Fibroblast of skin of back (primary cell): ENCODE measurements around the gene SNRNP40.
A peak's percentile ranks its signal among the peaks of the same experiment; 100 is the strongest.
"Not testable (repeated sequence)": the region's sequence is repeated elsewhere in the genome, so short reads cannot be mapped to it uniquely, and the experiment has no call there.

Experiments
- DNase-seq: peaks from one replicate; pipeline ENCODE4 v3.0.0-alpha.2; 2013

SNRNP40 gene

GRCh38 chr1:31282426-31282825, 14.2 kb downstream of the SNRNP40 start:
- not testable (repeated sequence) for DNase-seq

GRCh38 chr1:31273619-31274018, 23.0 kb downstream of the SNRNP40 start:
- DNase-seq, result no peak

- no peak for DNase-seq
These were observed 24.2 kb downstream of the SNRNP40 start for GRCh38 chr1:31272369-31272768.

DNA sequence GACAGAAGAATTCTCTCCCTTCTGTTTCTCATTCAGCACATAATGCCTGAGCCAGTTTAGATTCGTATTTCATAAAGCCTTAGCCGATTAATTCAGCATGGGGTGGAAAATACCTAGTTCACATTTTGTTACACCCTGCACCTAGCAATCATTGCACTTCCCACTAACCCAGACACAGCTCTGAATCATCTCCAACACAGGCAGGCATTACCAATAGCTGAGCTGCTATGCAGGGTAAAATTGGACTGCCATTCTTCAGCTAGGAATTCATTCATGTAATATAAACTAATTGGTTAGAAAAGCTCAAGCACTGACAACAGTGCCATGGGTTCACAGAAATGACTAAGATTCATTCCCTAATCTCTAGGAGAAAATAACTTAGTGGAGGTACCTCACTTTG, 30.0 kb downstream of the SNRNP40 start:
- DNase-seq, result no peak

DNA sequence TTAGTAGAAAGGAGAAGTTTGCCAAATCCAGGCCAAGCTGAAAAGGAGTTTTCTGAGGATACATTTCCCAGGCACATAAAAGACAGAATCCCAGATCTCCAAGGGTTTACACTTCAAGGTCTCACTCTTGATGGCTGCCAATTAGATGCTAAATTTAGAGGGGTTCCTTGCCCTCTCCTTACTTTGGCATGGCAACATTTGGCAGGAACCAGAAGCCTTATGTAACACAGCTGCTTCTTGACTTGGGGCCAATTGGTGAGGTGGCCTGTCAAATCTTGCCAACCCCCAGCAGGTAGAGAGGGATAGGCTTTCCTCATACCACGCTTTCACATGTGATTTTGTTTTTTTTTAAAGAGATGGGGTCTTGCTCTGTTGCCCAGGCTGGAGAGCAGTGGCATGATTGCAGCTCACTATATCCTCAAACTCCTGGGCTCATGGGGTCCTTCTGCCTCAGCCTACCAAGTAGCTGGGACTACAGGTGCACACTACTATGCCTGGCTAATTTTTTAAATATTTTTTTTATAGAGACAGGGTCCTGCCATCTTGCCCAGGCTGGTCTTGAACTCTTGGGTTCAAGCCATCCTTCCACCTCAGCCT, 31.7 kb downstream of the SNRNP40 start:
- no peak for DNase-seq

GRCh38 chr1:31263408-31263807, 33.2 kb downstream of the SNRNP40 start:
- no peak for DNase-seq

- not testable (repeated sequence) for DNase-seq
These were observed 34.2 kb downstream of the SNRNP40 start for GRCh38 chr1:31262393-31262792.

DNA sequence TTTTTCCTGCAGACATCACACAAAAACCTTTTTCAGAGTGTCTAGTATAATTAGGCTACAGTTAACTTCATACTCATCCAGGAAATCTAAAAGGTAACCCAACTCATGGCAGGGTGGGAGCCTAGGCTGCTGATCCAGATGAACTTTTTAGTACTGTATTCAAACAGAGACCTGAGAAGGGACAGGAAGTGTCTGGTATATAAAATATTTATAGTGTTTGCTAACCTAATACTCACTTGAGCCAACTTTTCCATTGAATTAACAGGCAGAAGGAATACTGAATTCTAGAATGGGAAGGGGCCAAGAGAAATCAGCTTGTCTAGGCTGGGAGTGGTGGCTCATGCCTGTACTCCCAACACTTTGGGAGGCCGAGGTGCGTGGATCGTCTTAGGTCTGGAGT, 34.7 kb downstream of the SNRNP40 start:
- DNase-seq, result no peak

- DNase-seq, result no peak
These were observed 36.8 kb downstream of the SNRNP40 start for GRCh38 chr1:31259746-31260145.

DNA sequence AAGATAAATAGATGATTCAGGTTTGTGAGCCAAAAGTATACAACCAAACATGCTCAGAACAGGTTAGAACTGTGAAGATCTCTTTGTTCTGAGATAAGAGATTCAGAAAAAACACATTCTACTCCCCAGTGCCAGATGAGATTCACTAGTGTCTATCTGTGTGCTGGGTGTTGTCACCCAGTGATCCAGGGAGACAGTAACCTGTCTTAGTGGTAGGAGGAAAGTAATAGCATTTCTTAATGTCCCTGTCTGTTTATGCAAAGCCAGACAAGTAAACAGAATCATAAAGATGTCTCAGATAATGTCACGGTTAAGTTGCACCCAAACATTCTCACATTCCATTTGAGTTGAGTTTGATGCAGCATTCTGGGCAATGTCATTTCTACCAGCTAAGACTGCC, 38.0 kb downstream of the SNRNP40 start:
- DNase-seq, result no peak

- no peak for DNase-seq
These were observed 39.4 kb downstream of the SNRNP40 start for GRCh38 chr1:31257213-31257612.

DNA sequence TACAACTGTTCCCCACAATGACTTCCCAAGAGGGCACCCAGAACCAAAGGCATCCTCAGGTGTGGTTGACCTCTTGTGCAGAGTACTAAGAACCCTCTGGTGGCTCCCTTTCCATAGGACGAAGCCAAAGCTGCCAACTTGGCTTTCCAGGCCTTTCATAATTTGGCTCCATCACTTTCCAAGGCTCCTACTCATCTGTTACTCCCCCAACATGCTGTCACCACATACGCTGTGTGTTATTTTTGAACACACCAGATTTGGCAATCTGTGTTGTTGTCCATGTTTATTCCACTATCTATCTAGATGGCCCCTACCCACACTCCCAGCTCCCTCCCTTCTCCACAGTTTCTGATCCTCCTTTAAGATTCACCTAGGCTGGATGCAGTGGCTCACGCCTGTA, 46.7 kb downstream of the SNRNP40 start:
- DNase-seq, result no peak

- no peak for DNase-seq
These were observed 48.3 kb downstream of the SNRNP40 start for GRCh38 chr1:31248276-31248675.

GRCh38 chr1:31244326-31244725, 52.3 kb downstream of the SNRNP40 start:
- no peak for DNase-seq

GRCh38 chr1:31243501-31244286, 52.9 kb downstream of the SNRNP40 start:
- DNase-seq, result no peak

- DNase-seq, result no peak
These were observed 55.3 kb downstream of the SNRNP40 start for GRCh38 chr1:31241321-31241720.

- DNase-seq, result peak; percentile 33
These were observed 56.8 kb downstream of the SNRNP40 start, which contains the start of gene NKAIN1 for GRCh38 chr1:31239653-31240241. Gene NKAIN1 (minus strand): TSS chr1:31239887. CDS start chr1:31239547, 340 bp downstream.

- DNase-seq, result peak; percentile 16
These were observed 57.5 kb downstream of the SNRNP40 start for GRCh38 chr1:31238986-31239613.

DNA sequence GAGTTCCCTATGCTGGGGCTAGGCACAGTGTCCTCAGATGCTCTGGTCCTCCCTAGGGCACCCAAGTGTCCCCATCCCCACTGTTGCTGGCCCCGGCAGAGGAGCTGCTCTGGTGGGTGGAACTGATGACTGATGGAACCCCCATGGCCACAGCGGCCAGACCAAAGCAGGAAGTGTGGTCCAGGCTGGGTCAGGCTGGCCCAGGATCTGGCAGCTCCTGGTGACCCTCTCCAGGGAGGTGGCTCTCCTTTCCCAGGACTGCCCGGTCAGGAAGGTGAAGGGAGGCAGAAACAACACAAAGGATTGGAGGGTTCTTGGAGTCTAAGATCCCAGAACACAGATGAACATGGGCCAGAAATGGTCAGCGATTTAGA, 58.0 kb downstream of the SNRNP40 start:
- DNase-seq, result no peak

DNA sequence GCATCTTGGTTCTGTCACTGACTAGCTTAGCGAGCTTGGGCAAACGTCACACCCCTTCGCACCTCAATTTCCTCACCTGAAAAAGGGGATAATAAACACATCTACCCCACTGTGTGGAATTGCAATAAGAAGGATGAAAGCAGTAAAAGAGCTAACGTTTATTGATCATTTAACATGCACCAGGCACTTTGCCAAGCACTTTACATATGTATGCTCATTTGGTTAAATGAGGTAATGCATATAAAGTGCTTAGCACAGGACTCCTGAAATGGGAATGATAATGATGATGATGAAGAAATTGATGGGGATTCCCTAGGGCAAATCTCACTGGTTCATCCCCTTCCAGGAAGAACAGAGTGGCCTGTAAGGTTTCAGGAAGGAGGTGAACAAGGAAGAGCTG, 61.7 kb downstream of the SNRNP40 start:
- no peak for DNase-seq

GRCh38 chr1:31234123-31234708, 62.4 kb downstream of the SNRNP40 start:
- DNase-seq, result no peak

DNA sequence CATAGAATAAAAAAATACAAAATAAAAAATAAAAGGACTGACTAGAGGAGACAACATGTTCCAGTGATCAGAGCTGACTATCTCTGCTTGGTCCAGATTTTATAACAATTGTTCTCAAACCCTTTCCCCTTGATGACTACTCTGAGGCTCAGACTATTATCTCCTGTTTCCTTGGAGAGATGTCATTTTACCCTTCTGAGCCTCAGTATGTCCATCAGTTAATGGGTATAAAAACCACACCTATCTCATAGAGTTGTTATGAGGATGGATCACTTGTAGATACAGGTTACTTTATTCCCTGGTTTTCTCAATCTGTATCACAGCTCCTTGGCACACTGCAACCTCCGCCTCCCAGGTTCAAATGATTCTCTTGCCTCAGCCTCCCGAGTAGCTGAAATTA, 63.9 kb downstream of the SNRNP40 start:
- DNase-seq, result no peak

- no peak for DNase-seq
These were observed 64.8 kb downstream of the SNRNP40 start for GRCh38 chr1:31231802-31232201.
